GM21529 (cell line): ENCODE results near the gene PTX4.

ENCODE experiments used
- ATAC-seq: cut with Tn5 transposase; IDR thresholded peaks from one replicate; pipeline ENCODE4 v1.9.1; 2021; ENCODE audit not compliant: unreplicated experiment

The PTX4 gene

GRCh38 chr16:1464894-1465566, 23.7 kb downstream of the PTX4 start:
- ATAC-seq: no peak

DNA sequence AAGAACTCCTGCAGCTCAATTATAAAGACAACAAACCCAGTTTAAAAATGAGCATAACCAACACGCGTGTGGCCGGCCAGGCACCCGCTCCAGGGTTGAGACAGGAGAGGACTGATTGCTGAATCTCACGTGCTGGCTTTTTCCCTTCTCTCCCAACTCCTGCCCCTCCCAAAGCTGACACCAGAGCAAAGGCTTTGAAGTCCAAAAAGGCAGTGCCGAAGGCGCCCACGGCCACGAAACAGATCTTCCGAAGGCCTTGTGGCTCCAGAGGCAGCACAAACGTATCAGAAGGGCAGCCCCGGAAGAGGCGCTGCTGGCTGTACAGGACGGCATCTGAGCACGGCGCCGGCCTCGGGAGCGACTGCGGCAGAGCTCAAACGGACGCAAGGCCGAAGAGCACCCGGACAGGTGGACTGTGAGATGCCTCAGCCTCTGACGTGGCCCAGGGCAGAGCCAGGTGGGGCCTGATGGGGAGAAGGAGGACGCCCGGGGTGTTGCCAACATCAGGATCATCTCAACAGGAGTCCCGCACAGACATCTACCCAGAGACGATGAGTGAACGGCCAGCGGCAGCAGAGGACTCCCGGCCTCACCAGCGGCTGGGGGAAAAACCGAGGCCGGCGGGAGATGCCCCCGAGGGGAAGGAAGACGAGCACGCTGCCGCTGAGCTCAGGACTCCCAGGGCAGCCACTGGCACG, 24.4 kb downstream of the PTX4 start:
- ATAC-seq: no peak

- ATAC-seq: no peak
Observed at GRCh38 chr16:1461146-1461545, 27.6 kb downstream of the PTX4 start.

GRCh38 chr16:1460602-1461138, 28.1 kb downstream of the PTX4 start:
- ATAC-seq: no peak

- no peak for ATAC-seq
Observed at GRCh38 chr16:1459967-1460366, 28.8 kb downstream of the PTX4 start.

DNA sequence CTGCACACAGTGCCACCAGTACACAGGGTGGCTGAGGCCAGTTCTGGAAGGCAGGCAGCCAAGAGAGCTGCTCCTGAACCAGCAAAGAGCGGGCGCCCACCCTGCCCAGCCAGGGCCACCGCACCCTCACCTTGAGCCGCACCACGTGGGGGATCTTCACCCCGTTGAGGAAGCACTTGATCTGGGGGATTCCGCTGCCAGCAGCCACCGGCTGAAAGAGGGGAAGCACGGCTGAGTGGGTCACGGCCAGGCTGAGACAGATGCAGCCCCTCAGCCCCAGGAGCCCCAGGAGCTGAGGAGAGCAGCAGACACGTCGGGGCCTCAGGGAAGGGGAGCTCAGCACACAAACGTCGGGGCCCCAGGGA, 29.8 kb downstream of the PTX4 start:
- ATAC-seq: no peak

DNA sequence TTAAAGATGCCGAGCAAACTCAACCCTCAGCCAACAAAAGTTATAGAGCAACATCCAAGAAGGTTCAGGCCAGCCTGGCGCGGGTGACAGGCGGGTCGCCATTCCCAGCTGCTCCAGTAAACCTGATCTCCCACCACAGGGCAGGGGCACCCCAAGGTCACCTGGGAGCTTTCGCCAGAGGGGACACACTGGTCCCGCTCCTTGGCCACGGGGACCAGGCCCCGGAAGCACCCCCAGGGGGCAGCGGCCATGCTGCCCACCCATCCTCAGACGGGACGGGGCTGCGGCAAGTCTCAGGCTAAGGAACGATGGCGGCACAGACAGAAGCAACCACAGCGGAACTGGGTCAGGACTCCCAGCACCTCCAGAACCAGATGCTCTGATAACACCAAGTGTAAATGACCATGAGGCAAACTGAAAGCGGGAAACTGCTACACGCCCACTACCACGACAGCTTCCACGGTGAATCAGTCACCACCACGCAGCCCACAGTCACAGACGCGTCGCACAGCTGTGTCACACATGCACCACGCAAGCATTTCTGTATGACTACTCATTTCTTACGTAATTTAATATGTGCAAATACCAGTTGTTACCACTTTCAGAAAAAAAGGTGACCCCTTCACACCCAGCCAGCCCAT, 30.3 kb downstream of the PTX4 start:
- no peak for ATAC-seq

- no peak for ATAC-seq
Observed at GRCh38 chr16:1457489-1458245, 31.1 kb downstream of the PTX4 start.

GRCh38 chr16:1456951-1457350, 31.8 kb downstream of the PTX4 start:
- no peak for ATAC-seq

DNA sequence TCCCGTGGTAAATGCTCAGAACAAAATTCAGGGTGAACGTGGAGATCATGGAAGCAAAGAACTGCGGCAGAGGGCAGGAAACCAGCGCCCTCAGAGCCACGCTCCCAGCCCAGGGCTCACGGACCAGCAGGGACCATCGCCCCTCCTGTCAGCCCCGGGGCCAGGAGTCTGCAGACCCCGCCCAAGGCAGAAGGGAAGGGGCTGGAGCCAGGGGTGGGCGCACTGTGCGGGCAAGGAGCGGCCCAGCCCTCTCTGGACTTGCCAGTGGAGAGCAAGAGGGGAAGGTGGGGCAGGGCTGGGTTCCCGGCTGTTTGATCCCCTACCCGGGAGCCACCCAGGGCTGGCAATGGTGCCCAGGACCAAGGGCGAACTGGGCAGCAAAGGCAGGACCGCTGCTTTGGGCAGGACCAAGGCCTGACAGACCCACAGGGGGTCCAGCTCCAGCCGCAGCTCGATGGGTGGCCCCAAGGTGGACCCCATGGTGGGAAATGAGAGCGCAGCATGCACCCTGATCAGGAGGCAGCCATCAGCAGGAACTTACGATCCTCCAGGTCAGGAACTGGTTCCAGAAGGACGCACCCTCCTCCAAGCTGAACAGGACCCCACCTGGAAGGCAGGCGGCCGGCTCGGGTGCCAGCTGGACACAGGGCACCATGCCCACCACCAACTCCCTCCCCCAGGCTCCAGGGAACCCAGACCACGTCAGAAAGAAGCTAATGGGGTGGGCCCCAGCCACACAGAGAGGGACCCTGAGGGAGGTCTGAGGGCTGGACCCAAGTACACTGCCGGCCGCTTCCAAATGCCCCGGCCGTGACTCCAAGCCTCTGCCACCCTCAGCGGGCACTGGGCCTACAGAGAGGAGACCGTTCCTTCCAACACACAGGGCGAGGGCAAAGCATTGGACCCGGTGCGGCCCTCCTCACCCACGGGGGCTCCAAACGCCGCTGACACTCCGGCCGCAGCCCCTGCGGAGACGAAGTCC, 33.3 kb downstream of the PTX4 start:
- ATAC-seq: no peak

DNA sequence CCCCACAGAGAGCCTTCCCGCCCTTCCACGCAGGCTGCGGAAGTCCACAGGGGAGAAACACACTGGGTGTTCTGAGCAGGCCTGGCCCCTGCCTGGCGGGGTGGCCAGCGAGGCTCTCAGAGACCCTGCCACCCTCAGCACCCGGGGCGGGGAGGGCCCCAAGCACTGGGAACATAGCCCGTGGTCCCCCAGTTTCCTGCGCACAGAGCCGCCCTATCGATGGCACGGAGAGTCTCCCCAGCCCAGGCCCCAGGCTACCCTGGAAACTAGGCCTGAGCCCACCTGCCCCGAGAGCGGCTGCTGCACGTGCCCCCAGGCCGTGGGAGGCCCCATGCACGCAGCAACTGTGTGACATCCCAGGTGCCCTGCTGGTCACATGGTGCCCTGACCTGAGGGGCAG, 34.2 kb downstream of the PTX4 start:
- no peak for ATAC-seq

GRCh38 chr16:1453316-1453715, 35.4 kb downstream of the PTX4 start:
- no peak for ATAC-seq

GRCh38 chr16:1452530-1452929, 36.2 kb downstream of the PTX4 start:
- no peak for ATAC-seq

DNA sequence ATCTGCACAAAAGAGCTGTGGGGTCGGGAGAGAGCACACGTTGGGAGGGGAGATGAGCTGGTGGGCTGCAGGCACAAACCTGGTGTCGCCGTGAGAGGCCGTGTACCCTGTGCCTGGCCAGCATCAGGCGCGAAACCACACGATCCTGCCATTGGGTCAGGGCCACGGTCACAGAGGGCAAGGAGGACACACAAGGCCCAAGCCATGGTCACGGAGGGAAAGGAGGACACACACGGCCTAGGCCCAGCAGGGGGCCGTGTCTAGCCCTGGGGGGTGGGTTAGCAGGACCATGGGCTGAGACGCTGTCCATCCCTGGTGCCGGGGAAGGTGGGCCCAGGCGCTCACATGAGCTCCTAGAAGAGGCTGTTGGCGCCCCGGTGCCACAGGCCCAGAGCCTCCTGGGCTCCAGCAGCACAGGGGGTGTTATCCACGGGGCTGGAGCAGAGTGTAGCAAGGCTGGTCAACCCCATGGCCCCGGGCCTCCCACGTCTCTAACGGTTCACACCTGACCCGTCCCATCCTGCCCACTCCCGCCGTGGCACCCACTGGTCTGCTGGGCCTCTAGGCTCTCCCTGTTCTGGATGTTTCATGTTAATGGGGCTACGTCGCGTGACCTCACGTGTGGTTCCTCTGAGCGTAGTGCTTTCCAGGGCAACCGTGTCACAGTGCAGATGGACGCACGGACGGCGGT, 36.9 kb downstream of the PTX4 start:
- no peak for ATAC-seq

DNA sequence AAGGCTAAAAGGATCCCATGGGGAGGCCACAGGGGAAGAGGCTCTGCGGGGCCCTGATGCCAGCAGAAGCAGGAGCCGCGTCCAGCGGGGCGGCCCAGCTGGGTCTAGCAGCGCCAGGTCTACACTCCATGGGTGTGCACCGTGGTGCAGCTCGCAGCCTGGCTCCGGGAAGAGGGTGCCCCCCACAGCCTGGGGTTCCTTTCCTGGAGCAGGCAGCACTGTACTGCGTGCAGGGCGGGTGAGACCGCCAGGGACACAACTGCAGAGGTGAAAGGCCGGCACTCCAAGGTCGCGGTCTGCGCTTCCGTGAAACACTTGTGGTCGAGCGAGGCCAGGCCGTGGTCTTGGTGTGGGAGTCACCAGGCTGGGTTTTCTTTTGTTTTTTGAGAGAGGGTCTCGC, 37.9 kb downstream of the PTX4 start:
- no peak for ATAC-seq

DNA sequence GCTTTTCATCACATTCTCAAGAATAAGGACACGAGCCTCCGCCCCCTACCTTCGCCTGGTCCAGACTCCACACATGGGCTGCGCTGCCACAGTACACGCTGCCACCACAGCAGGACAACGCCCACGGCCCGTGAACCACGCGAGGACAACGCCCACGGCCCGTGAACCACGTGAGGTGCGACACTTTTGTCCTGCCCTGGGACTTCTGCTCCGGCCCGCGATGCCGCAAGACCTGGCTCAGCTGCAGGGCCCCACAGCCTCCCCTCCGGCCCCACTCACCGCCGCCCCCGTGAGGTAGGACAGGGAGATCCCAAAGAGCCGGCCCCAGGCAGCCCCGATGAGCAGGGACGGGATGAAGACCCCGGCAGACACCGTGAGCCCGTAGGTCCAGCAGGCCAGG, 38.5 kb downstream of the PTX4 start:
- no peak for ATAC-seq

DNA sequence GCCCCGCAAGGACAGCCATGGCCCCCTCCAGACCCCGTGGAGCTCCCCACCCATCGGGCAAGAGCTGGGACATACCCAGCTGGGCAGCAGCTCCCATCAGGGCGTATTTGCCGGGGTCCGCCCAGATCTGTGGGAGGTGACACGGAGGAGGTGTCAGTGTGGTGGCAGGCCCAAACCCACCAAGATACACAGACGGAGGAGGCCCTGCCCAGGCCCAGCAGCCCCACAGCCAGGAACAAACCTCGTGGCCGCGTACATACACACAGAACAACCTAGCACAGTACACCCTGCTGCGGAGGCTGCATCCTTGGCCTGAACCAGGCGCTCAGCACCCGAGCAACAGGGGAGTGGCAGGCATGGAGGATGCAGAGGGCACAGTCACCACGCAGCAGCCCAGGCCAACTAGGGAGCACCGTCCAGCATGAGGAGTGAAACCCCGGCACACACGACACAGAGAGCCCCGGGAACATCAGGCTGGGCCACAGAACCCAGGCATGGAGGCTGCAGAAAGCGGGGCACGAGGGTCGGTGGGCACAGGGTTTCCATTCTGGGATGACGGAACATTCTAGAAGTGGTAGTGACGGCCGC, 39.4 kb downstream of the PTX4 start:
- no peak for ATAC-seq

GRCh38 chr16:1448536-1449116, 40.1 kb downstream of the PTX4 start:
- no peak for ATAC-seq

DNA sequence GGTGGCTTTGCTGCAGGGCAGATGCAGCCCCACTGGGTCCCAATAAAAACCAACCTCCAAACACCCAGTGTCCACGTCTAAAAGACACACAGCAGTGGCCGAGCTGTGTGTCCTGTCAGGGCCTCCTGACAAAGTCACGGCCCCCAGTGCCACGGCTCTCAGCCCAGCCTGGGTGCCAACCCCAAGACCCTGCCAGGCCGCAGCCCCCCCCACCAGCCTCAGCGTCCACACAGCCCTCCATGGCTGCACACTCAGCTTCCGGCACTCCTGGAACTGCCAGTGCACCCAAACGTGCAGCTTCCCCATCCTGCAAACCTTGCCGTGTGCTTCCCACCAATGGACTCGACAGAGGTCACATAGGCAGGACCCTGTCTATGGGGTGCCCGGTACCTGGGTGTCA, 40.8 kb downstream of the PTX4 start:
- no peak for ATAC-seq
